Measurements from ENCODE around the gene HPSE2. TPM values are rescaled to one million over a fixed set of nuclear protein-coding genes. Genes with fewer than 3 reads are reported as not detected.

Gene HPSE2
- total RNA-seq, 1 experiment from 2014 or later, result 0.05 TPM

DNA sequence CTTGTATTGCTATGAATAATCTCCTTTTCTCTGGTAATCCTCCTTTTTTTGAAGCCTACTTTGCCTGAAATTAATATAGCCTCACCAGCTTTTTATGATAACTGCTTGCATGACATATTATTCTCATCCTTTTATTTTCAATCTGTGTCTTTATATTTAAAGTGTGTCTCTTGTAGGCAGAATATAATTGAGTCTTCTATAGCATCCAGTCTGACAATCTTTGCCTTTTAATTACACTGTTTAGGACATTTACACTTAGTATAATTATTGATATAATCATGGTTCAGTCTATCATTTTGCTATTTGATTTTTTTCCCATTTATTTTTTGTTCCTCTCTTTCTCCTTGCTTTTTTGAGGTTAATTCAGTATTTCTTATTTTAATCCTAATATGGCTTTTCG, 548.0 kb downstream of the HPSE2 start:
- TF ChIP-seq EGR1 (IDR thresholded peaks at IDR 0.05; ENCODE audit: low read depth) (no peak), RAD21 (IDR thresholded peaks at IDR 0.05; ENCODE audit: low read depth) (no peak), SRF (IDR thresholded peaks at IDR 0.05; ENCODE audit: low read depth) (no peak), CBX3 (IDR thresholded peaks at IDR 0.05; ENCODE audit: low read depth) (no peak), ZNF274 (IDR thresholded peaks at IDR 0.05; ENCODE audit: low read depth, low read length) (no peak), SIN3A (IDR thresholded peaks at IDR 0.05; ENCODE audit: low read depth) (no peak), SP1 (IDR thresholded peaks at IDR 0.05; ENCODE audit: low read depth) (no peak), EZH2phosphoT487 (IDR thresholded peaks at IDR 0.05; ENCODE audit: borderline replicate concordance) (no peak), EZH2 (IDR thresholded peaks at IDR 0.05) (no peak), POLR2A (IDR thresholded peaks at IDR 0.05; ENCODE audit: borderline replicate concordance, extremely low read depth, insufficient read depth, insufficient read length) (no peak)
- TF ChIP-seq, protein P1, sequence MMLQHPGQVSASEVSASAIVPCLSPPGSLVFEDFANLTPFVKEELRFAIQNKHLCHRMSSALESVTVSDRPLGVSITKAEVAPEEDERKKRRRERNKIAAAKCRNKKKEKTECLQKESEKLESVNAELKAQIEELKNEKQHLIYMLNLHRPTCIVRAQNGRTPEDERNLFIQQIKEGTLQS (IDR thresholded peaks at IDR 0.05), result no peak
- TF ChIP-seq, protein P2, sequence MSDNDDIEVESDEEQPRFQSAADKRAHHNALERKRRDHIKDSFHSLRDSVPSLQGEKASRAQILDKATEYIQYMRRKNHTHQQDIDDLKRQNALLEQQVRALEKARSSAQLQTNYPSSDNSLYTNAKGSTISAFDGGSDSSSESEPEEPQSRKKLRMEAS (IDR thresholded peaks at IDR 0.05), result no peak
- TF ChIP-seq, protein P3, sequence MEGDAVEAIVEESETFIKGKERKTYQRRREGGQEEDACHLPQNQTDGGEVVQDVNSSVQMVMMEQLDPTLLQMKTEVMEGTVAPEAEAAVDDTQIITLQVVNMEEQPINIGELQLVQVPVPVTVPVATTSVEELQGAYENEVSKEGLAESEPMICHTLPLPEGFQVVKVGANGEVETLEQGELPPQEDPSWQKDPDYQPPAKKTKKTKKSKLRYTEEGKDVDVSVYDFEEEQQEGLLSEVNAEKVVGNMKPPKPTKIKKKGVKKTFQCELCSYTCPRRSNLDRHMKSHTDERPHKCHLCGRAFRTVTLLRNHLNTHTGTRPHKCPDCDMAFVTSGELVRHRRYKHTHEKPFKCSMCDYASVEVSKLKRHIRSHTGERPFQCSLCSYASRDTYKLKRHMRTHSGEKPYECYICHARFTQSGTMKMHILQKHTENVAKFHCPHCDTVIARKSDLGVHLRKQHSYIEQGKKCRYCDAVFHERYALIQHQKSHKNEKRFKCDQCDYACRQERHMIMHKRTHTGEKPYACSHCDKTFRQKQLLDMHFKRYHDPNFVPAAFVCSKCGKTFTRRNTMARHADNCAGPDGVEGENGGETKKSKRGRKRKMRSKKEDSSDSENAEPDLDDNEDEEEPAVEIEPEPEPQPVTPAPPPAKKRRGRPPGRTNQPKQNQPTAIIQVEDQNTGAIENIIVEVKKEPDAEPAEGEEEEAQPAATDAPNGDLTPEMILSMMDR (IDR thresholded peaks at IDR 0.05 in 2 of 3, conservative IDR thresholded peaks at IDR 0.05 in 1 of 3; ENCODE audit: borderline replicate concordance in 1 of 3, insufficient read depth in 1 of 3, low read depth in 2 of 3, low read length in 2 of 3), result no peak
- TF ChIP-seq, protein P4, sequence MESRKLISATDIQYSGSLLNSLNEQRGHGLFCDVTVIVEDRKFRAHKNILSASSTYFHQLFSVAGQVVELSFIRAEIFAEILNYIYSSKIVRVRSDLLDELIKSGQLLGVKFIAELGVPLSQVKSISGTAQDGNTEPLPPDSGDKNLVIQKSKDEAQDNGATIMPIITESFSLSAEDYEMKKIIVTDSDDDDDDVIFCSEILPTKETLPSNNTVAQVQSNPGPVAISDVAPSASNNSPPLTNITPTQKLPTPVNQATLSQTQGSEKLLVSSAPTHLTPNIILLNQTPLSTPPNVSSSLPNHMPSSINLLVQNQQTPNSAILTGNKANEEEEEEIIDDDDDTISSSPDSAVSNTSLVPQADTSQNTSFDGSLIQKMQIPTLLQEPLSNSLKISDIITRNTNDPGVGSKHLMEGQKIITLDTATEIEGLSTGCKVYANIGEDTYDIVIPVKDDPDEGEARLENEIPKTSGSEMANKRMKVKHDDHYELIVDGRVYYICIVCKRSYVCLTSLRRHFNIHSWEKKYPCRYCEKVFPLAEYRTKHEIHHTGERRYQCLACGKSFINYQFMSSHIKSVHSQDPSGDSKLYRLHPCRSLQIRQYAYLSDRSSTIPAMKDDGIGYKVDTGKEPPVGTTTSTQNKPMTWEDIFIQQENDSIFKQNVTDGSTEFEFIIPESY (IDR thresholded peaks at IDR 0.05; ENCODE audit: extremely low read depth, insufficient replicate concordance, low read length), result no peak
- Histone ChIP-seq H3K9me3 (ENCODE audit: control insufficient read depth in 1 of 2, insufficient read depth in 1 of 2, low read depth in 1 of 2, low read length in 2 of 2) (peaks cover 0 to 3% of the 10 kb centered on the region in 2 experiments; a peak in 1 of 4 replicates), H3K27me3 (ENCODE audit: insufficient read depth, low read length) (peaks cover 6% of the 10 kb centered on the region), H3K4me3 (replicated peaks in 1 of 2; ENCODE audit: low read depth in 1 of 2, low read length in 2 of 2) (no peak overlapping the region), H3K4me1 (ENCODE audit: control insufficient read depth in 1 of 2, insufficient read depth in 2 of 2, low read length in 2 of 2) (no peaks in the 10 kb centered on the region), H3K36me3 (ENCODE audit: control insufficient read depth in 1 of 2, insufficient read depth in 2 of 2, low read length in 2 of 2) (no peaks in the 10 kb centered on the region), H2AFZ (ENCODE audit: low read depth, low read length, poor library complexity, severe bottlenecking) (no peak overlapping the region), H3K79me2 (ENCODE audit: insufficient read depth, low read length) (no peaks in the 10 kb centered on the region), H4K20me1 (ENCODE audit: insufficient read depth) (no peaks in the 10 kb centered on the region), H3K27ac (ENCODE audit: low read depth, low read length) (no peak overlapping the region), H3K4me2 (ENCODE audit: low read length) (no peak overlapping the region), H3K9ac (ENCODE audit: low read length) (no peak overlapping the region), H3K9me2 (ENCODE audit: insufficient read depth) (no peaks in the 10 kb centered on the region)
- no peak for ATAC-seq
- DNase-seq (ENCODE audit: low read depth, low spot score), result no peak
- intact Hi-C loops (cut with micrococcal nuclease), result no loop called here
- CTCF ChIA-PET, result no interaction called here
- BruUV-seq (replicated peaks), result no TSS peak
- RAD21 ChIA-PET (ENCODE audit: low non-redundant PET in 1 of 2, low total read pairs in 2 of 2, uncharacterized antibody in 2 of 2, unreplicated experiment in 2 of 2), result no interaction called here
- POLR2A ChIA-PET, result no interaction called here

Data from HCT116 (cell line).